Daoy (cell line): Measurements from ENCODE around the gene SVOP. TPM values are rescaled to one million over a fixed set of nuclear protein-coding genes. Genes with fewer than 3 reads are reported as not detected.
"Not testable (repeated sequence)": the region's sequence is repeated elsewhere in the genome, so short reads cannot be mapped to it uniquely, and the experiment has no call there.

Experiments used
- DNase-seq: peaks from one replicate; pipeline ENCODE4 v3.0.0-alpha.2; 2015; ENCODE audit warnings: low read depth
- total RNA-seq: library from RNA; depleted of rRNA; stranded (reverse); fragments of >200 nt; shearing (Covaris generic); gene quantifications from 2 replicates; pipeline ENCODE4 v1.2.3, GENCODE V29; 2014

The SVOP gene
- total RNA-seq, 1 experiment from 2014 or later: not detected

GRCh38 chr12:108888031-108888430 is 132.8 kb downstream of the SVOP start:
- DNase-seq: peak; percentile 11

DNA sequence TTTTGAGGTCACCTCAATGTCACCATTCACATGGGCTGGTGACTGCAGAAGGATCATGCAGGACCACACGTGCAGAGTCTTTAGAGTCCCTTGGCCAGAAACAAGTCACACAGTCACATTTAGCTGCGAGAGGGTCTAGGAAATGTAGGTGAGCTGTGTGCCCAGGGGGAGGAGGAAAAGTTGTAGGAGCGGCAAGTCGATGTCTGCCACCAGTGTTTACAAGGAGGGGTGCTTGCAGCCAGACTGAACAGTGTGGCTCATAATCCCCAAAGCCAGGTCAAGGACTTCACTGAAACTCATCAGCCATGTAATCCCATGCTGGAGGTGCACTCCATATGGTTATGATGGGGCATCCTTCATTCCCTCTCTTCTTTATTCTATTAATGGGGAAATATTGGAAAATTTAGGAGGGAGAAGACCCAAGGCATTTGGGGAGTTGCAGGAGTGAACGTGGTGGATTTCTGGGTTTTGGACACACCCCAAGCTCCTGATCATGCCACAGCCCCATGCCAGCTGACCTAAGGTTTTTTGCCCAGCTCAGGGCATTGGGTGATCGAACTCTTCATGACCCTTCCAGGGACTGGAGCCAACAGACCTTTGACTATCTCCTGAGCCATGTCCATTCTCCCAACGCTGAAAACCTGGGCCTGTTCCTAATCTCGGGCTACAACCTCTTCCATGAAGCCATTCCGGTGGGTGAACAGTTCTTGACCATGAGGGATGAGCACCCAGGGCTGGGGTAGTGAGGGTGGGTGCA is 133.8 kb downstream of the SVOP start:
- no peak for DNase-seq

DNA sequence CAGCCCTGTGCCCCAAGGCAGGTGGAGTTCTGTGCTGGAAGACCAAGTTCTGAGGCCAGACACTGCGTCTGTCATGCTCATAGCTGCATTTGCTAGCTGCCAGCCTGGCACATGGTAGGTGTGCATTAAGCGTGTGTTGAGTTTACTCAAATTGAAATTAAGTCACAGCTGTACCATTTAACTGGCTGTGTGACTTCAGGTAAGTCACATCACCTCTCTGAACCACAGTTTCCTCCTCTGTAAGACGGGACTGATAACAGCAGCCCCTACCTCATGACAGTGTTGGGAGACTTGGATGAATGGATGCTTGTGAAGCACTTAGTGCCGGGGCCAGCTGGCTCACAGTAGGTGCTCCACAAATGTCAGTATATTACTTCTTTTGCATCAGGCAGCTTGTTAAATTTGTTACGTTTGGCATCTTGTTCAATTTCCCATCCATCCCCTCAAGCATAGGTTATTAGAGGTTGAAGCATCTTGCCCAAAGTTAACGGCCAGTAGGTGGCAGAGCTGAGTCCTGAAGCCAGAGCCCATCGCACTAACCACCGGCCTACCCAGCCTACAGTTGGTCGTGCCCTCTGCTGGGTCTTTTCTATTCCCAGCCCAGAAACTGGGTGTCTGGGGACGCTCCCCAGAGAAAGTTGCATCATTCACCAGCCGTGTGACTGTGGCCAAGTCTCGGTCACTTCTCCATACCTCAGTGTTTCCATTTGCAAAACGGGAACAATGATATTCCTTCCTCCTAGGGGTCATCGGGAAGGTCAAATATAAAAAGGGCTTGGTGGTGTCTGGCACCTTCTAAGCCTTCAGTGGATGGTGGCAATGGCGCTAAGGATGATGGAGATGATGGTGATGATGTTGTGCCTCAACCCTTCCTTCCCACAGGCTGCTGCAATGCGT is 136.5 kb downstream of the SVOP start:
- peak; percentile 55 for DNase-seq

DNA sequence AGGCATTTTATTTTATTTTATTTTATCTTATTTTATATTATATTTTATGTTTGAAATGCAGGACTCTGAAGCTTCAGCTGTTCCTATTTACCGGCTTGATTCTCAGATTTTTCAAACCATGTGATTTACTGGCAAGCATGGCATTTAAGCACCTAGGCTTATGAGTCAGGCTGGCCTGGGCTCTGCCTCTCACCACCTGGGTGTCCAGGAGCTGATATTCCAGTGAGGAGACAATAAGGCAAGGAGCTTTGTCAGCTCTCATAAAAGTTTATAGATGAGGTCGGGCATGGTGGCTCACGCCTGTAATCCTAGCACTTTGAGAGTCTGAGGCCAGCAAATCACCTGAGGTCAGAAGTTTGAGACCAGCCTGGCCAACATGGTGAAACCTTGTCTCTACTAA is 138.9 kb downstream of the SVOP start:
- DNase-seq: no peak

GRCh38 chr12:108879615-108880254 is 141.1 kb downstream of the SVOP start, which contains the start of gene DAO:
Gene DAO, plus strand, starts transcription at chr12:108880092. Its CDS starts 4,915 bp downstream, at chr12:108885007.
- no peak for DNase-seq

GRCh38 chr12:108876550-108876949 is 144.3 kb downstream of the SVOP start:
- no peak for DNase-seq

GRCh38 chr12:108875682-108876361 is 145.0 kb downstream of the SVOP start:
- DNase-seq: no peak

- DNase-seq: no peak
These were observed 145.6 kb downstream of the SVOP start for GRCh38 chr12:108875280-108875679.

GRCh38 chr12:108868781-108869180 is 152.1 kb downstream of the SVOP start:
- no peak for DNase-seq

DNA sequence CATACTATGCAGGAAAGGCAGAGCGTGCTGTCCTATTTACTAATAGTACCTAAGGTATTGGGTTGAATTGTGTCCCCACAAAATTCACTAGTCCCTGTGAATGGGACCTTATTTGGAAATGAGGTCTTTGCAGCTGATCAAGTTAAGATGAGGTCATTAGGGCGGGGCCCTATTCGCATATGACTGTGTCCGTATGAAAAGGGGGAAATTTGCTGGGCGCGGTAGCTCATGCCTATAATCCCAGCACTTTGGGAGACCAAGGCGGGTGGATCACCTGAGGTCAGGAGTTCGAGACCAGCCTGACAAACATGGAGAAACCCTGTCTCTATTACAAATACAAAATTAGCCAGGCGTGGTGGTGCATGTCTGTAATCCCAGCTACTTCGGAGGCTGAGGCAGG is 154.8 kb downstream of the SVOP start:
- not testable (repeated sequence) for DNase-seq

GRCh38 chr12:108865169-108865568 is 155.7 kb downstream of the SVOP start:
- DNase-seq: no peak

- no peak for DNase-seq
These were observed 158.3 kb downstream of the SVOP start for GRCh38 chr12:108862588-108862959.

DNA sequence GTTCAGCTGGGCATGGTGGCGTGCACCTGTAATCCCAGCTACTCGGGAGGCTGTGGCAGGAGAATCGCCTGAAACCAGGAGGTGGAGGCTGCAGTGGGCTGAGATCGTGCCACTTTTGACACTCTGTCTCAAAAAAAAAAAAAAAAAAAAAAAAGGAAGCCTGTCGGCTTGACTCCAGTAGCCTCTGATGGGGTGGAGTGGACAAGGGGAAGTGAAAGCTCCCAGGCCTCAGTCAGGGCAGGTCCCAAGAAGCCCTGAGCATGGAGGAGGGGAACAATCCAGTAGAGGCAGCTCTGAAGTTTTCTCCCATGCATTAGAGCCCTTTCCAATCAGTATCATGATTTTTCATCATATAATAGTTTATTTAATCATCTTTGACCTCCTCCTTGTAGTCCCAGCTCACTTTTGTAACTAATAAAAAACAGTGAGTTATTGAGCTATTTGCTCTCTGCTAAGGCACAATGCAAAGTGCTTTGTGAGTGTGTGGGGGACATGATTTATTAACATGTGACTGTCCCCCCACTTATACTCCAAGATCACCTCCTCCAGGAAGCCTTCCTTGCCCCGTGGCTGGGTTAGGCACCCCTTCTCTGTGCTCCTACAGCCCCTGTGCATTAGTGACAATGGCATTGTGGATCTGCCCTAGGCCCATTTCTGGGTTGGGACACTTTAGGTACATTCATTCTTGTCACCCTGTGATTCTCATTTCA is 158.8 kb downstream of the SVOP start:
- no peak for DNase-seq

DNA sequence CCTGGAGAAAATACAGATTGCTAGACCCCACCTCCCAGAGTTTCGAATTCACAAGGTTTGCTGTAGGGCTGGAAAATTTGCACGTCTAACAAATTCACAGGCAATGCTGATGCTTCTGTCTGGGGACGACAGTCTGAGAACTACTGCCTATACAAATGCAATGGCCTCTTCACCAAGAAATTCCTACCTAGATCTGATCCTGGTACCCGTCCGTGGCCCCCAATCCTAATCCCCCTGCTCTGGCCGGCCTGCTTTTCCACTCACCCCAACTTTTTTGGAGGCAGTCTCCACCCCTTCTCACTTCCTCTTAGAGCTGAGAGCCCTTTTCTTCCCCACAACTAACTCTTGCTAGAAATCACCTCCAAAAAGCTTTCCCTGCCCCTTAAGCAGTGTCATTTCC is 160.4 kb downstream of the SVOP start:
- DNase-seq: no peak

DNA sequence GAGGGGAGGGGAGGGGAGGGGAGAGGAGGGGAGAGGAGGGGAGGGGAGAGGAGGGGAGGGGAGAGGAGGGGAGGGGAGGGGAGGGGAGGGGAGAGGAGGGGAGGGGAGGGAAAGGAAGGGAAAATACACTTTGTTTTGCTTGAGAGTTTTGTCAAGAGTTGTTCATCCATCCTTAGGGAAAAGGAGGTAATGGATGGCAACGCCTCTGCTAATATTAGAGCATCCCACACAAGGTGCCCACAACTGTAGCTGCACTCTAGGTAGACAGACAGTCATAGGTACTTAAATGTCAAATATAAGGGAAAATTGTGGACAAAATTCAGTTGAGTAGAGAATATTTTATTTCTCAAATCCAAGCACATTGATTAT is 161.0 kb downstream of the SVOP start:
- DNase-seq: no peak

GRCh38 chr12:108859141-108859922 is 161.5 kb downstream of the SVOP start:
- DNase-seq: not testable (repeated sequence)

- no peak for DNase-seq
These were observed 162.4 kb downstream of the SVOP start for GRCh38 chr12:108858311-108859074.
